Stimulated activated CD4-positive, alpha-beta T cell treated with anti-CD3 and anti-CD28 coated beads, Interleukin-12 subunit alpha, Interleukin-12 subunit beta, amount 100 ng/mL, for 48 hours (primary cell): Measurements from ENCODE around the gene MAP3K6.
A peak's percentile ranks its signal among the peaks of the same experiment; 100 is the strongest.
"Not testable (repeated sequence)": the region's sequence is repeated elsewhere in the genome, so short reads cannot be mapped to it uniquely, and the experiment has no call there.

Experiments used
- DNase-seq, 3 donors: peaks; one replicate each; pipeline ENCODE4 v3.0.0-alpha.2; 2020; ENCODE audit warnings: low read depth in 2 of 3, low spot score in 1 of 3

Gene MAP3K6

DNA sequence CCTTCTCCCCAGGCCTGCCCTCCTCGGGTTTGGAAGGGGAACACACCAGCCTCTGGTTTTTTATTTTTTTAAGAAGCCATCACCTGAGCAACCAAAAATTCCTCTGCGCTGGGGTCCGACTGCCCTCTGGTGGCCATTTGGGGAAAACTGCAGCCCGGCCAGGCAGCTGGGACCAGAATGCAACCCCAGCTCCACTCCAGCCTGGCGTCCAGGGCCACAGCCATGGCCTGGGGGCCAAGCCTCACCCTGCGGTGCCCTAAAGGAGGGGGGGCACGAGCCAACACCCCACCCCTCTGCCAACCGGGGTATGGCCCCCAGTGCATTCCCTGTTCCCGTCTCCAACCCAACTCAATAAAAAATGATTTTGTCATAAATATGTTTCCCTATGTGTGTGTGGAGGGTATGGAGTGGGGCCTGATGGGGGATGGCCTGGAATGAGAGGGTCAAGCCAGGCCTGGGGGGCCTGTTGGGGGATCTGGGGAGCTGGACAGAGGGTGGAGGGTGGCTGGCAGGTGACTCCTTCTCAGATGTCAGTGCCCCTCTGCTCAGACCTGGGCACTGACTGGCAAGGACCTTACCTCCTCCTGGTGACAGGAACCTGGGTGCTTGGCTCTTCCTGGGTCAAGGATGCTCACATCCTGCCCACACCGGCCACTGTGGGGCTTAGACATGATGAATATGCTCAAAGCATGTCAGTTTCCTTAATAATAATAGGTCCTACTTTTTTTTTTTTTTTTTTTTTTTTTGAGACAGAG, 28.9 kb upstream of the MAP3K6 start:
- DNase-seq: peak; percentile 63 to 84 (median 80)

DNA sequence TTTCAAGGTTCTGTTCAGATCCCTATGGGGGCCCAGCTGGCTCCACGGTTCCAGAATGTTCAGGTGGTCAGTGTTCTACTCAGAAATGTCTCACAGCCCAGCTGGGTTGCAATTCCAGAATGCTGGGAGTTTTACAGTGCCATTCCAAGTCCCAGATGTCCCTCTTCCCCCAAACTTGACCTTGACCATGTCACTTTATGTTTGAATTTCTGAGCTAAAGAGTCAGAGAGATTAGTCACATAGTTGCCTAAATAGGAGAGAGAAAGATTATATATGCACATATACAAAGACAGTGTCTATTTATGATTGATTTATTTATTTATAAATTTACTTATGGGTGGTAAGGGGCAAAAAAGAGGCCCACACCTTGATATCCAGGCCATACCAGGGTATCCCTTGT, 28.2 kb upstream of the MAP3K6 start:
- DNase-seq: no peak

DNA sequence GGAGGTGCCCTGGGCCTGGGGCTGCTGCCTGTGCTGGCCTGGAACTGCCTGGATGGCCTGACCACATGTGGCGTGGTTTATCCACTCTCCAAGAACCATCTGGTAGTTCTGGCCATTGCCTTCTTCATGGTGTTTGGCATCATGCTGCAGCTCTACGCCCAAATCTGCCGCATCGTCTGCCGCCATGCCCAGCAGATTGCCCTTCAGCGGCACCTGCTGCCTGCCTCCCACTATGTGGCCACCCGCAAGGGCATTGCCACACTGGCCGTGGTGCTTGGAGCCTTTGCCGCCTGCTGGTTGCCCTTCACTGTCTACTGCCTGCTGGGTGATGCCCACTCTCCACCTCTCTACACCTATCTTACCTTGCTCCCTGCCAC, 27.5 kb upstream of the MAP3K6 start:
- no peak for DNase-seq

DNA sequence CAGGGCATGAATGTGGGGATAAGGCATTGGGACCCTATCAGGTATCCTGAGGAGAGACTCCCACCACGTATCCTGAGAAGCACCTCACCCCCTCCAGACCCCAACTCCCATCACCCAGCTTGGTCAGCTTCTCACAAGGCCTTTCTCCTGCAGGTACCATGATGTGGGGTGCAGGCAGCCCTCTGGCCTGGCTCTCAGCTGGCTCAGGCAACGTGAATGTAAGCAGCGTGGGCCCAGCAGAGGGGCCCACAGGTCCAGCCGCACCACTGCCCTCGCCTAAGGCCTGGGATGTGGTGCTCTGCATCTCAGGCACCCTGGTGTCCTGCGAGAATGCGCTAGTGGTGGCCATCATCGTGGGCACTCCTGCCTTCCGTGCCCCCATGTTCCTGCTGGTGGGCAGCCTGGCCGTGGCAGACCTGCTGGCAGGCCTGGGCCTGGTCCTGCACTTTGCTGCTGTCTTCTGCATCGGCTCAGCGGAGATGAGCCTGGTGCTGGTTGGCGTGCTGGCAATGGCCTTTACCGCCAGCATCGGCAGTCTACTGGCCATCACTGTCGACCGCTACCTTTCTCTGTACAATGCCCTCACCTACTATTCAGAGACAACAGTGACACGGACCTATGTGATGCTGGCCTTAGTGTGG, 27.0 kb upstream of the MAP3K6 start:
- DNase-seq: no peak

DNA sequence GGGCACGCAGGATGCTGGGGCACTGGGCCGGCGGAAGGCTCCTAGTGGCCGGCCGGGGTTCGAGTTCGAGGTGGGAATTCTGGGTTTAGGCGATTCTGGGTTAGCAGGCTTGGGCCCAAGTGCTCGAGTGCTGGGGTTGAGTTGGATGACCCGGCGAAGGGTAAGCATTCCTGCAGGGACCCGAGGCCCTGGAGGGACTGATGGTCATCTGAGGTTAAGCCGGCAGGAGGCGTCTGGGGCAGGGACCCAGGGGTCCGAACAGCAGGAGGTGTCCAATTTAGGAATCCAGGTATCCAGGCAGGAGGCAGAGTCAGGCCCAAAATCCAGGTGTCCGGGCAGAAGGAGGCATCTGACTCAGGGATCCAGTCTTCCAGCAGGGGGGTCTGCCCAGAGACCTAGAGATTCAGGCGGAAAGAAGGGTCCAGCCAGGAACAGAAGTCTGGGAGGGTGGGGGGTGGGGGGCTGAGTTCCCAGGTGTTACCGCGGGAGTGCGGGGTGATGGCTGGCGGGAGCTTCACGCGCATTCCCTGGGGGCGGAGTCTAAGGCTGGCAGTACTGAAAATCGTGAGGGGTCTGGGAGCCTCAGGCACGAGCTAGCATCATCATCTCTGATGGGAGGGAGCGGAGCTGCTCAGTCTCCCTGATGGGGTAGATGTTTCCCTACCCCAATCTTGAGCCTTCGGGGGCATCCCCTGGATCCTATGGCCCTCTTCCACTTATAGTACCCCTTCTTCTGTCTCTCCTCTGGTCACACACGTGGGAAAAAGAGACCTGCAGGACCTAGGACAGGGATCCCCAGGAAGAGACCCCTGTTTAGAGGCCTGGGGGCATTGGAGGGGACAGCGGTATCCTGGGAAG, 26.2 kb upstream of the MAP3K6 start:
- no peak for DNase-seq

DNA sequence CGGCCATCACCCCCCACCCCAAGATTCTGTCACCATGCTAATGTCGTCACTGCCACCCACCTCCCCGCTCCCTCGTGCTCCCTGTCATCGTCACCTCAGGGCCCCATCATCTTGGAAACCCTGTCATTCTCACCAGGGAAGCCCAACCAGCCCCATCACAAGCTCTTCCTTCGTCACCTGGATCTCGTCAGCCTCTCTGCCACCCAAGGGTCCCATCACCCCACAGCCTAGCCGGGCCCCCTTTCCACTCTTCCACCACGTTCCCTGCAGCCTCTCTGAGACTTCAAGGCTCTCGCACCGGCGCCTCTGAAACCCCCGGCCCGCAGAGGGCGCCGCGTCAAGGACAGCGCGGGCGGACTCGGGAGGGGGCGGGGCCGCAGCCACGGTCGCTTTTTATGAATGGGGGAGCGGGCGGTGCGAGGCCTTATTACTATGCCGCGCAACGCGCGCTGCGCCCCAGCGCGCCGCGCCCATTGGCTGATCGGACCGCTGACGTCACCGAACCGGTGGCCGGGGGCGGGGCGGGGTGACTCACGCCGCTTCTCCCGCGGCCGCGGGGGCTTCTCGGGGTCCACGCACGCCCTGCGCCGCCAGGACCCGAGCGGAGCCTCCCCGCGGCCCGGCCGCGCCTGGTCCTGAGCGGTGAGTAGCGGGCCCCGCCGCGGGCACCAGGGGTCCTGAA, 25.5 kb upstream of the MAP3K6 start, which contains the start of gene GPR3:
GPR3 (plus strand) TSS at position 527 of the 682 bp plus-strand sequence. CDS start 1,177 bp downstream, outside the sequence.
- peak; percentile 89 to 93 (median 92) for DNase-seq

DNA sequence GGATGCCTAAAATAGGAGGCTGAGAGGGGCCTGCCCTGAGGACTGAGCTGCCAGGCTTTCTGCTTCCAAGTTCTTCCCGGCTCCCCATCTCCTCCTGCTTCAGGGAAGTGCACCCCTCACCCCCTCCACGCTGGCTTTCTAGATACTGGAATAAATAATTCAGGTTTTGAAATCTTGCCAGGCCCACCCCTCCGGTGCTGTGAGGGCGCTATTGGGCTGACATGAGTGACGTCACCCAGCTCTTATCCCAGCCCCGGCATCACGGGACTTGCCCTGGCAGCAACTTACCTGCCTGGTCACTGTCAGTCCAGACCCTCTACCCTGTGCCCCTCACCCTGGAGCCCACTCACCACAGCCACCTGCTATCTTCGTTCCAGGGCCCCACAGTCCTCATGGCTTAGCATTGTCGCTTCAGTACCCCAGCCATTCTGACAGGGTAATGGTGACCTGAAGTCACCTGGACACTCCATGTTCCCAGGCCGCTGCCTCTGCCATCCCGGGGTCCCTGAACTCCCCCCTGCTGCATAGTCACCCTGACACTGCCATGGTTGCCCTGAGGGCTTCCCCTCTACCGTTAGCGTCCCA, 24.8 kb upstream of the MAP3K6 start:
- DNase-seq: no peak

DNA sequence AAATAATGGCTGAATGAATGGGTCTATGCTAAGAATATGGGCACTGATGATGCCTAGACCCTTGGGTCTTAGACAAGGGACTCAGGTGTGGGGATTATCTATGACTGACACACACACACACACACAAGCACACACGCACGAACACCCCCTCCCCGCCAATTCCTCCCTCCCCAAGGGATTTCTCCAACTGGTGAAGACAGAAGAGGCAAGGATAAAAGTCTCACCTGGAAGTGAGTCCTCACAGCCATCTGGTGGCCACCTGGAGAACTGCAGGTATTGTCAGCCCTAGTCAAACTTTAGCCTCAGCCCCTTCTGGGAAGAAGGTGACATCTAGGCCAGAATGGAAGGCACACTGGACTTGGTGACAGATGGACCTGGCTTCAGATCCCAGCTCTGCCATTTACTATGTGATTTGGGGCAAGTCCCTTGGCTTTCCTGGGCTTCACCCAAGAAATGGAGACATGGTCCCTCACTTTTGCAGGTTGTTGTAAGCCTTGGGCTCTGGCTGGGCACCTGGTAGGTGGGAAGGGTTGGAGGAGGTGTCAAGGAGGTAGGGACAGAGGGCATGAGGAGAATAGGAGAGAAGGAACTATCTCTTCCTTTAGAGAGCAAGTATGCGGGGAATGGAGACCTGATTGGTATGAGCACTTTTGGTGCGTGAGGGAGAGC, 21.7 kb upstream of the MAP3K6 start:
- DNase-seq: peak; percentile 49 to 77 (median 62)

DNA sequence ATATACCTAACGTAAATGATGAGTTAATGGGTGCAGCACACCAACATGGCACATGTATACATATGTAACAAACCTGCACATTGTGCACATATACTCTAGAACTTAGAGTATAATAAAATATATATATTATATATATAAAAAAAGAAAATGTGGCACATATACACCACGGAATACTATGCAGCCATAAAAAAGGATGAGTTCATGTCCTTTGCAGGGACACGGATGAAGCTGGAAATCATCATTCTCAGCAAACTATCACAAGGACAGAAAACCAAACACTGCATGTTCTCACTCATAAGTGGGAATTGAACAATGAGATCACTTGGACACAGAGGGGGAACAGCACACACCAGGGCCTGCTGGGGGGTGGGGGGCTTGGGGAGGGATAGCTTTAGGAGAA, 18.0 kb upstream of the MAP3K6 start:
- DNase-seq: not testable (repeated sequence)

DNA sequence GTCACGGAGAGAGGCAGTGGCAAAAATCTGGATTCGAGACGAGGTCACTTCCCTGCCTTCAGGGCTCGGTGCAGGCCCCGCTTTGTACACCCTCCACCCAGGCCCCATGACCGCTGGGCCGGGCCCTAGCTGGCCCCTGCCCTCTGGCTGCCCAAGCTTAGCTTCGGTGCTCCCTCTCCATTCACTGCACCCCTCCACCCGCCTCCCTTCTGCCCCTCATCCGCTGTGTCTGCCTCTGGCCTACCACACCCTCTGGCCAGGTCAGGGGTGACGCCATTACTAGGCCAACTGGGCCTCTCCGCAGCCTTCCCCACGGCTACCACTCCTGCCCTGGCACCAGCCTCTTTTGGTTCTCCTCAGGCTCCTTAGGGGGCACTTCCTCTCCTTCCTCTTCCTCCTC, 16.9 kb upstream of the MAP3K6 start:
- no peak for DNase-seq

DNA sequence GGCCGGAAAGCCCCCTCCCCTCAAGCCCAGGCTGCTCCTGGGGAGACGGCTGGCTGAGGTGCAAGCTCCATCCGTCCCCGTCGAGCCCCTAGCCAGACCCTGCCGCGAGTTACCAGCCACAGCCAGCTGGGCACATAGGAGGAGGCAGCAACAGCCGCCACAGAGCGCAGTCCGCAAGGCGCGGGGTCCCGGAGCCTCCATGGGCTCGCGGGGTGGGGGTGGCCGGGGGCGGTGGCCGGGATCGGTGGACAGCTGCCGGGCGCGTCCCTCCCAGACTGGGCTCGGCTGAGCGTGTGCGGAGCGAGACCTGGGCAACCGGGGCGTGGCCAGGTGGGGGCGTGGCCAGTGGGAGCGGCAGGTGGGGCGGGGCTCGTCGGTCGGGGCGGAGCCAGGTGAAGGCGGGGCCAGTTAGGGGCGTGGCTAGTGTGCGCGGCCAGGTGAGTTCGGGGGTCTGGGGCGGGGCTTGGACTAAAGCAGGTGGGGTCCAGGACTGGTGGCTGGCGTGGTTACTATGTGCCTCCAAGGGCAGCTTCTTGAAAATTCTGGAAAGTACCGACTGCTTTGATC, 16.4 kb upstream of the MAP3K6 start, which contains the start of gene CD164L2:
CD164L2 (minus strand) TSS at position 295 of the 567 bp plus-strand sequence; CDS start at position 201, 94 bp downstream.
- DNase-seq: peak in 1 of 3 donors; percentile 44

DNA sequence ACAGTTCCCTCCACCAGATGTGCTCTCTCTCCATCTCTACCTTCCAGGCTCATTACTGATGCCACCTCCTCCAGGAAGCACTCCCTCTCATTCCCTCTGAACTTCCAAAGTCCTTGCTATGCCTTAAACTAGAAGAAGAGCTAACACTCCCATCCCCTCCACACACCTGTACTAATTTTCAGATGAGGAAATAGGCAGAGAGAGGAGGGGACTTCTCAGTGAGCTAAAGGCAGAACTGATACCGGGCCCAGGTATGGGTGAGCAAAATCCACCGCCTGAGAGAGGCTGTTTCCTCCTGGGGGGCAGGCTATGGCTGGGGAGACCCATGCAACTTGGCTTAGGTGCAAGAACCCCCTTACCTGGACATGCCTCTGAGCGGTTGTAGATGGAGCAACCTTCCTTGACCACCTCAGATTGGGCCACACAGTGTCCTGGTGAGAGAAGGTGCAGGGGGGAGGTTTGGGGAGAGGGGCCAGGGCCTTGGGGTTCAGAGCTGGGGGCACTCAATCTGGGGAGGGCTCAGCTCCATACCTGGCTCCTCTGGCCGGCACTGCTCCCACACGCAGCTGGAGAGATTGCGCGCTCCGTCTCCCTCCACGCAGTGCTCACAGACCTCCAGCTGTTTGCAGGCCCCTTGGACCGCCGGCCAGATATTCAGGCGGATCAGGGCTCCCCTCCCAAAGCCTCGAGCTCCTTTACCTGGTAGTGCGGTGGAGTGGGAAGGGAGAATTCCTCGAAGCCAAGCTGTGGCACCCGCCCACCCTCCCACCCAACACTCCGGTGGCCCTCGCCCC, 15.4 kb upstream of the MAP3K6 start:
- DNase-seq: no peak

DNA sequence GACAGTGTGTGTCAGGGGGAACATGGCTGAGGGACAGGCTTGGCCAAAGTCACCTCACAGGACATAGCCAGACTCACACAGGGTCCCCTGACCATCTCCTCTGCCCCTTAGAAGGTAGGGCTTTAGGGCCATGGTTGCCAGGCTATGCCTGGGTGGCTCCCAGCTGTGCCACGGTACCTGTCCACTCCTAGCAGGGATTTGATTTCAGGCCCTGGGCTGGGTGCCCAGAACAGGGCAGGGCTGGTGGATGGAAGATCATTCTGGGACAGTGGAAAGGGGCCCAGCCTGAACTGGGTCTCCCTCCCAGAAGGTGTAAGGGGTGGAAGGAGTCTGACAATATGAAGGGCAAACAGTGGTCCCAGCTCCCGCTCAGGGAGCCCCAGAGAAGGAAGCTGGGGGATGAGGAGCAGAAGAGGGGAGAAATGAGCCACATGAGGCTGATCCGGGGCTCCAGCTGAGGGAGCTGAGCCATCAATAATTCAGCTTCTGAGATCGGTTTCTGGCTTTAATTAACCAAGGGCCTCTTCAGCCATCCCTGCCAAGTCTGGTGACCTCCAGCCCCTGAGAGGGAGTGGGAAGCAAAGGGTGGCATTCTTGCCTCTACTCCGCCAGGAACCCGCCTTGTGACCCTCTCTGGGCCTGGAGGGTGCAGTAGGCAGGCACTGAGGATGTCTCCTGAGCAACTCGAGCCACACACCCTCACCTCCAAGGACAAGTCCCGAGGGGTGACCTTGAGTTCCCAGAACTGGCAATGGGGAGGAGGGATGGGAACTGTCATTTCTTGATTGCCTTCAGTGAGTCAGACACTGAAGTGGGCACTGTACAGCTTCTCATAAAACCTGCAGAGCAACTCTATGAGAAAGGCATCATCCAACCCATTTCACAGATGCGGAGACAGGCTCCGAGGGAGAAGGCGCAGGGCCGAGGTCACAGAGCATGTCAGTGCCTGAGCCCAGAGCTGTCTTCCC, 14.3 kb upstream of the MAP3K6 start:
- DNase-seq: no peak

DNA sequence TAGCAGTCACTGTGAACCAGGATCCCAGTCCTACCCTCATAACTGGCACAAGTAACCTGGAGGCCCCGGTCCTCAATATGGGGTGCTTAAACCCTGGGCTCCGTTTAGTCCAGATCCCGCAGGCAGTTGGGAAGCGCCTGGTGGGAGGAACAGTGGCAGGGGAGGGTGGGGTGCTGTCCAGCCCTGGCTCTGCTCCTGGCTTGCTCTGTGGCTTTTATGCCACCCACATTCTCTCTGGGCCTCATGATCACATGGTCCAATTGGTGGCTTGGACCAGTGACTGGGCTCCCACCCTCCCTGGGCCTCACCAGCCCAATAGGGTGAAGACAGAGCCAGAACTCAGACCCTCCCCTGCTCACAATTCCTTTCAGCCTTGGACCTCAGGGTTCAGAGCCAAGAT, 13.5 kb upstream of the MAP3K6 start:
- DNase-seq: no peak

DNA sequence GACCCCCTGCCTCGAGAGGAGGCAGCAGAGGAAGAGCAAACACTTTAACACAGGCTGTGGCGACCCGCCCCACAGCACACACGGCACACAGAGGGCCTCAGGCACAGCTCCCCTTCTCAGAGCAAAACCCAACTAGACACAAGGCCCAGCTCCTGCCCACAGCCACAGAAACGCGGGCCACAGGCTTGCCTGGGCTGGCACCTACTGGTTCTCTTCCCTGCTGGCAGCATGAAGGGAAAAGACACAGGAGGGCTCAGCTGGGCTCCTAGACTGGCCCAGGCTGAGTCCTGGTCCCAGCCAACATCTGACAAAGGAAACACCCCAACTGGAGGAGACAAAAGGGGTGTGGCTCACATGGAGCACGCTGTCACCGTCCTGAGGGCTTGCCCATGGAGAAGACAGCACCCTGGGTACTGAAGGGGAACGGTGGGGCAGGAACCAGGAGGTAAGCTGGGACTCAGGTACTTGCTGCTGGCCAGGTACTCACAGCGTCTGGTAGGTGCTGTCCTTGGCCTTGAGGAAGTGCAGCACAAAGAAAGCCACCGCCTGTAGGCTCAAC, 12.9 kb upstream of the MAP3K6 start:
- no peak for DNase-seq

DNA sequence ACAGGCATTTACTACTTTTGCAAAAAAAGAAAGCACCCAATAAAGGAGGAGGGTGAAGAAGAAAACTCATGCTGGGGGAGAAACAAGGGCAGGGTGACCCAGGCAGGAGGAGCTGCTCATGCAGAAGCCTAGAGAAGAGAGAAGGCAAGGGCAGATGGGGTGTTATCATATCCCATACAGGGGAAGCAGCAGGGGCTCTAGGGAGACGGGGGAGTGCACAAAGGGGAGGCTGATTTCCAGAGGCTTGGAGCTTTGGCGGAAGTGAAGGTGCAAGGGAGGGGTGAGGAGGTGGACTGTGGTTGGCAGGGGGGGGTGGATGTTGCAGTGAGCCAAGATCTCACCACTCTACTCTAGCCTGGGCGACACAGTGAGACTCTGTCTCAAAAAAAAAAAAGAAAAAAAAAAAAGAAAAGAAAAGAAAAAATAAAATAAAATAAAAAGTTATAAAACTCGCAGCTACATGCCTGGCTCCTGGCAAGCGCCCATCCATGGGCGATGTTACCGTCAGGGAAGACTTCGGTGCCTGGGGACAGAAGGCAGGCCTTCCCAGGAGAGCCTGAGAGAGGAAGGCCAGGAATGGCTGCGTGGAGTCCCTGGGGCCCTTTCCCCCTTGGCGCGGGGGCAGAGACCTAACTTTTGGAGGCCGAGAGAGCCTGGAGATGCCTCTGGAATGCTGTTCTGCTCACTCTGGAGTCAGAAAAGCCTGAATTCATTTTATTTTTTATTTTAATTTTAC, 11.2 kb upstream of the MAP3K6 start:
- no peak for DNase-seq
